Measurements from ENCODE around the gene MEIOSIN.
A peak's percentile ranks its signal among the peaks of the same experiment; 100 is the strongest.

MEIOSIN gene

DNA sequence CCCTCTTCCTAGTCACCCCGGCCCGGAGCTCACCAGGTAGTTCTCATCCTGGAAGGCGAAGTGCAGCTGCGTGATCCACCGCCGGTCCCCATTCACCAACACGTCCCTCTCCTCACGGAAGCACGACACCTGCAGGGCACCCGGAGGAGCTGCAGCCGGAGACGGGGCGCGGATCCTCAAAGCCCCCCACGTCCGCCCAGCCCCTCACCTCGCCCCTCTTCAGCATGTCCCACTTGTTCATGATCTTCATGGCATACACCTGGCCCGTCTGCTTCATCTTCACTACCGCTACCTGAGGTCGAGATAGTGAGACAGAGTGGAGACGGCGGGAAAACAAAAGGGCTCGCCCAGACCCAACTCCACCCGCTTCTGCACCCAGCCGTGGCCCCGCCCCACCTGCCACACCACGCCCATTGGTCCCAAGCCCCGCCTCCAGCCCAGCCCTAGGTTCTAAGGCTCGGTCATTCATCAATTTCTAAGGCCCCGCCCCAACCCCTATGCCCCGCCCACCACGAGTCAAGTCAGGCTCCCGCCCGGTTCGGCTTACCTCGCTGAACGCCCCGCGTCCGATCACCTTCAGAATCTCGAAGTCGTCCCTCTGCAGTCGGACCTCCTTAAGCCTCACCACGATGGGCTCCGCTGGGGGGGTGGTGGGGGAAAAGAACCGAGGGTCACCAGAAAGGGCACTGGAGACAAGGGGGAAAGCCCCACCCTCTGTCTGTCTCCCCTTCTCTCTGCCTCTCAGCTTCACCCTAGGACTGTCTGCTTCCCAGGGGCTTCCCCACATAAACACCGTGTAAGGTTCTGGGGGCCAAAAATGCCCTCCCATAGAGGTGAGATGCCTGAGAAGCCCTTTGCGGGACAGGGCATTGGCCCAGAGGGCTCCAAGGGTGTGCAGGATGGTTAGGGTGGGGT lies 46.2 kb downstream of the MEIOSIN start:
- DNase-seq (ENCODE audit: extremely low read depth, low read depth), result no peak

DNA sequence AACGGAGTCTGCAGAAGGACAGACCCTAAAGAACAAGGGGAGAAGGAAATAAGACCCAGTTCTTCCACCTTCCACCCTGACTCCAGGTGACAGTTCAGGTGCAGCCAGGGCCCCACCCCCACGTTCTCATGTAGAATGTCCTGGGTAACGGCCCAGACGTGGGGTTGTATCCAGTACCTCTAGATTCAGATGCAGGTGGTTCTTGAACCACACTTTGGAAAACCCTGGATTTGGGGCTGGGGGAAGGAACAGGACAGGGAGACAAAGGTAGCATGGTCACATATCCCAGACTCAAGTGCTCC lies 46.9 kb downstream of the MEIOSIN start:
- TF ChIP-seq, protein P1, sequence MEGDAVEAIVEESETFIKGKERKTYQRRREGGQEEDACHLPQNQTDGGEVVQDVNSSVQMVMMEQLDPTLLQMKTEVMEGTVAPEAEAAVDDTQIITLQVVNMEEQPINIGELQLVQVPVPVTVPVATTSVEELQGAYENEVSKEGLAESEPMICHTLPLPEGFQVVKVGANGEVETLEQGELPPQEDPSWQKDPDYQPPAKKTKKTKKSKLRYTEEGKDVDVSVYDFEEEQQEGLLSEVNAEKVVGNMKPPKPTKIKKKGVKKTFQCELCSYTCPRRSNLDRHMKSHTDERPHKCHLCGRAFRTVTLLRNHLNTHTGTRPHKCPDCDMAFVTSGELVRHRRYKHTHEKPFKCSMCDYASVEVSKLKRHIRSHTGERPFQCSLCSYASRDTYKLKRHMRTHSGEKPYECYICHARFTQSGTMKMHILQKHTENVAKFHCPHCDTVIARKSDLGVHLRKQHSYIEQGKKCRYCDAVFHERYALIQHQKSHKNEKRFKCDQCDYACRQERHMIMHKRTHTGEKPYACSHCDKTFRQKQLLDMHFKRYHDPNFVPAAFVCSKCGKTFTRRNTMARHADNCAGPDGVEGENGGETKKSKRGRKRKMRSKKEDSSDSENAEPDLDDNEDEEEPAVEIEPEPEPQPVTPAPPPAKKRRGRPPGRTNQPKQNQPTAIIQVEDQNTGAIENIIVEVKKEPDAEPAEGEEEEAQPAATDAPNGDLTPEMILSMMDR (IDR thresholded peaks at IDR 0.05; ENCODE audit: low read depth, low read length), result no peak

More for the DNA sequence above, 46.2 kb downstream of the MEIOSIN start:
- TF ChIP-seq, protein P1 (IDR thresholded peaks at IDR 0.05; ENCODE audit: low read depth, low read length), result peak; percentile 26

DNA sequence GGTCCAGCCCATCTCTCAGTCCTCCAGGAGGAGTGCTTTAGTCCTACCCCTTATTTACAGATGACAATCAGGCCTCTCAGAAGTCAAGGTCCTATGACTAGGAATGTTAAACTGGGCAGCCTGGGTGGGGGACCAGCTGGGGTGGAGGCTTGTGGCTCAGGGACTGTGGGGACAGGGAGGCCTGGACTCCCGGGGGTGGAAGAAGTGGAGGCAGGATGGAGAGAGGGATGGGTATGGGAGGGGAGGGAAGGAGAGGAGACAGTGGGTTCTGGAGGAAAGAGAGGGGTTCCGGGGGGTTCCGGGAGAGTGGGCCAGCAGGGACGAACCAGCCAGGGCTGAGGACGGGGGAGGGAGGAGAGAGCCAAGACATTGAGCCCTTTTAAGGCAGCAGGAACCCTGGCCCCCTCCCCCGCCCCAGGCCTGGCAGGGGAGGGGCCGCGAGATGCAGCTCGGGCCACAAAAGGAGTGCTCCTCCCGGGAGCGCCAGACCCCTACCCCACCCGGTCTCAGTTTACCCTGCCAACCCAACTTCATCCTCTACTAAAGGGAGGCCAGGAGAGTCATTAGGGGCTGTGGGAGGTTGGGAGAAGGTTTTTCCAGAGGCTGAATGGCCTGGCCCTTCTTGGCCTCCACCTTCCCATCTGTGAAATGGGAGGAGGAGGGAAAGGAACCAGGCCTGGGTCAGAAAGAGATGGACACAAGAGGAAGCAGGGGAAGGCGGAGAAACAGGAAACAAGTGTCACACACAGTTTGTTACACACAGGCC lies 47.4 kb downstream of the MEIOSIN start:
- TF ChIP-seq, protein P1 (IDR thresholded peaks at IDR 0.05; ENCODE audit: low read depth, low read length), result no peak
- no peak for DNase-seq (ENCODE audit: extremely low read depth, low read depth)

More for the DNA sequence above, 46.9 kb downstream of the MEIOSIN start:
- no peak for DNase-seq (ENCODE audit: extremely low read depth, low read depth)

DNA sequence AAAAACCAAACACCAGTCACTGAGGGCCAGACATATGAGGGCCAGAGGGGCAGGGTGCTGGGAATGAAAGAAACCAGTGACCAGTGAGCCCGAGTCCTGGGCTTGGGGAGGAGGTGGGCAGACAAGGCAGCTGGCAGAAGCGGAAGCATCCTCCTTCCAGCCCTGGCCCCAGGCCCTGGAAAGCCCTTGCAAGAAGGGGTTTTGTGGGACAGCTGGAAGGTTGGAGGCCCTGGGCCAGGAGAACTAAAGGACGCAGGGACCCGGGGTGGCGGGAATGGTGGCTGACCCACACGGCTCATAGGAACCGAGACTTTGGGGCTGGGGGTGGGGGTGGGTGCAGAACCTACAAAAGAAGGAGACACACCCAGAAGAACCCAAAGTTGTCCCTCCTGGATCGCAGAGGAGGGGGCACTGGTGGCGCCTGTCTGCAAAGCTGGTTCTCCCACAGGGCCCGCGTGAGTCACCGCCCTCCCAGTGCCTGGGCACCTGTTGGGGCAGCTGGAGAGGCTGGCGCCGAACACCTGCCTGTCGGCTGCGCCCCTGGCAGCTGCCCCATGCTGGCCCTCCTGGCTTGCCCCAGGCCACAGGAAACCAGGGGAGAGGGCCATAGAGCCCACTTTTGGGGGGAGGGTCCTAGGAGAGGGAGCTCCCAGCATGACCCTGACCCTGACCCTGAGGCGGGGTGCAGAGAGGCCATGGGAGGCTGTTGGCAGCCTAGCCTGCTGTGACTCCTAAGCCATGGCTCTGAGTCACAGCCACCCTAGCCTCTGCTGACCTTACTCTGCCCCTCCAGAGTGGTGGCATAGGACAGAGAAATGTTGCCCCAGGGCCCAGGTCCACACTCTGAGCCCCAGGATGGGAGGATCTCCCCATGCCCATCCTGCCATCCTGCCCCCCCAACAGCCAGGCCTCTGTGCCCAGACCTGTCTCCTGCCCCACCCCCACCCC lies 48.2 kb downstream of the MEIOSIN start:
- no peak for DNase-seq (ENCODE audit: extremely low read depth, low read depth)
- TF ChIP-seq, protein P1 (IDR thresholded peaks at IDR 0.05; ENCODE audit: low read depth, low read length), result no peak

DNA sequence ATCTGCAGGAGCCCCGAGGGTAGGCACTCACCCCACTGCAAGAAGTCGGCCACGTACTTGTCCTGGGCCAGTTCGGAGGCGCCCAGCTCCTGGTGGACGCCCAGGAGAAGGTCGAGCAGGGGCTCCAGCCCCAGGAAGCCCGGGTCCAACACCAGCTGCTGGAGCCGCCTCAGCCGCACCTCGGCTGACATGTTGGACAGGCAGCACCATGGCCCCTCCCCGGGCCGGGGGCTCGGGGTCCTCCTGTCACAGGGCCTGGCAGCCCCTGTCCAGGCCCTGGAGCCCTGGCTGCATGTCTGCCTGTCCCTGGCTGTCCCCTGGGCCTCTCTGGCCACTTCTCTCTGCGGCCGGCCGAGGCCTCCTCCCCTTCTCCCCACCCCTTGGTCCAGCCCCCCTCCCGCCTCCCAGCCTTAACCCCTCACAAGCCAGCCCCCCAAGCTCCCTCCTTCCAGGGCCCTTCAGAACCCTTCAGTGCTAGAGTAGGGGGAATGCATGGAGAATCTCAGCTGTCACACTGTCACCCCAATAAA lies 49.0 kb downstream of the MEIOSIN start, which contains the start of gene DMPK:
Gene DMPK, minus strand, starts transcription at position 329 of the 530 bp plus-strand sequence. Its CDS starts 138 bp downstream, at position 191.
- TF ChIP-seq, protein P1 (IDR thresholded peaks at IDR 0.05; ENCODE audit: low read depth, low read length), result no peak
- no peak for DNase-seq (ENCODE audit: extremely low read depth, low read depth)

DNA sequence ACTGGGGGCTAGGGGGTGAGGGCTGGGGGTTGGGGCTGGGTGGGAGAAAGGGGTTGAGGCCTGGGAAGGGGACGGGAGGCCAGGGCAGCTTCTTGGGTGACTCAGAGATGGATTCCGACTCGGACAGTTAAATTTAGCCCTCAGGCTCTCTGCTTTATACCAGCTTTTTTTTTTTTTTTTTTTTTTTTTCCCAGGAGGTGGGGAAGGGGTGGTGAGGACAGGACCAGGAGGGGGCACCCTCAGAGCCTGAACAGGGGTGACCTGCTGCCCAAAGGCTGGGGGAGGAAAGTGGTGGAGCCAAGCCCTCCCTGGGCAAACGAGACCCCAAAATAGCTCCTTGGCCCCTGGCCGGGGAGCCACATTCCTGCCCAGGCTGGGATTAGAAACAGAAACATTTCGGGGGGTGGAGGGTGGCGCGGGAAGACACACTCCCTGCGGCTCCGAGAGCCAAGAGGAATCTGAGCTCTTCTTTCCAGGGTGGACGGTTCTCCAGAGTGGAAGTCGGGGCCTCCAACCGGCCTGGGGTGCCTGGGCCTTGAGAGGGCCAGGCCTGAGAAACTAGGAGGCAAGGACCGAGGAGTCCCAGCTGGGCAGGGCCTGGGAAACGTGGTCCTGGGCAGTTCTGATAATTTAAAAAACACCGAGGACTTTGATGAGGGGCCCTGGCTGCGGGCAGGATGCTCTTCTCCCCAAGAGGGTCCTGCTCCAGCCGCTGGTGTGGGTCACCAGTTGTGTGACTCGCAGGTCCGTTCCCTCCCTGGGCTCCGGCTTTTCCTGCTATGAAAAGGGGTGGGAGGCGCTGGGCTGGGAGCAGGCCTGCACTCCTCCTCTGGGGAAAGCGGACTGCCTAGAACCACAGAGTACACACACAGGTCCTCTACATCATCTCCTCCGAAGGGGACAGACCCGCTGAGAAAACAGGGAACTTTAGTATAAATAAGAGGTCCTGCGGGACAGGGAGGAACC lies 49.9 kb downstream of the MEIOSIN start:
- no peak for DNase-seq (ENCODE audit: extremely low read depth, low read depth)
- TF ChIP-seq, protein P1 (IDR thresholded peaks at IDR 0.05; ENCODE audit: low read depth, low read length), result peak; percentile 8
